Measurements from ENCODE around the gene FTO. TPM values are rescaled to one million over a fixed set of nuclear protein-coding genes. Genes with fewer than 3 reads are reported as not detected.

Gene FTO
- total and polyA plus RNA-seq, 4 donors = 12.2 to 145 (median 57.7) TPM

DNA sequence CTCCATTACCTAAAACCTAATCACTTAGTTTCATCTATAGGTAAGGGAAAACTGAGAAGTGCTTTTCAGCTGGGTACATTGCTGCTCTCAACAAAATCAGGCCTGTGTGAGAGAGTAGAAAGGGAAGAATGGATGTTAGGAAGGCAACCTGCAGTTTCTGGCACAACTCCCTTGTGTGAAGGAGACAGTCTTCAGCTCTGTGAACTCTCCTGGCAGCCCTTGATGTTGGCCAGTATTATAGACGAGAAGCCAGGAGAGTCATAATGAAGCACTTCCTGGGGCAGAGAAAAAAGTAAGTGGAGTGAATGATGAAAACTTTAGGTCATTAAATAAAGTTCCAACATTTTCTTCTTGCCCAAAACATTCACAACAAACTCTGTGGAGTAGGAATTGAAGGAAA is 322.5 kb downstream of the FTO start:
- ATAC-seq (ENCODE audit: insufficient read depth, low FRiP score) (no peak), DNase-seq (no peak)
- Histone ChIP-seq H3K4me1 (ENCODE audit: control insufficient read depth in 5 of 5, insufficient read depth in 5 of 5, low read length in 5 of 5) (peaks cover 0 to 4% (median 0%) of the 10 kb centered on the region in 5 donors), H3K27ac (ENCODE audit: low read depth in 1 of 2, low read length in 1 of 2) (no peak overlapping the region), H3K9me3 (ENCODE audit: control insufficient read depth in 4 of 4, insufficient read depth in 3 of 4, low read length in 3 of 4) (peaks cover 0 to 10% (median 2%) of the 10 kb centered on the region in 4 donors), H3K4me3 (no peak overlapping the region), H3K9ac (ENCODE audit: insufficient read depth in 1 of 2, low read length in 2 of 2) (no peak overlapping the region), H3K36me3 (ENCODE audit: control insufficient read depth in 4 of 4, insufficient read depth in 4 of 4, low read length in 4 of 4) (no peaks in the 10 kb centered on the region), H3K27me3 (ENCODE audit: control insufficient read depth in 3 of 3, insufficient read depth in 3 of 3, low read length in 2 of 3) (no peaks in the 10 kb centered on the region)
- TF ChIP-seq, protein P1, sequence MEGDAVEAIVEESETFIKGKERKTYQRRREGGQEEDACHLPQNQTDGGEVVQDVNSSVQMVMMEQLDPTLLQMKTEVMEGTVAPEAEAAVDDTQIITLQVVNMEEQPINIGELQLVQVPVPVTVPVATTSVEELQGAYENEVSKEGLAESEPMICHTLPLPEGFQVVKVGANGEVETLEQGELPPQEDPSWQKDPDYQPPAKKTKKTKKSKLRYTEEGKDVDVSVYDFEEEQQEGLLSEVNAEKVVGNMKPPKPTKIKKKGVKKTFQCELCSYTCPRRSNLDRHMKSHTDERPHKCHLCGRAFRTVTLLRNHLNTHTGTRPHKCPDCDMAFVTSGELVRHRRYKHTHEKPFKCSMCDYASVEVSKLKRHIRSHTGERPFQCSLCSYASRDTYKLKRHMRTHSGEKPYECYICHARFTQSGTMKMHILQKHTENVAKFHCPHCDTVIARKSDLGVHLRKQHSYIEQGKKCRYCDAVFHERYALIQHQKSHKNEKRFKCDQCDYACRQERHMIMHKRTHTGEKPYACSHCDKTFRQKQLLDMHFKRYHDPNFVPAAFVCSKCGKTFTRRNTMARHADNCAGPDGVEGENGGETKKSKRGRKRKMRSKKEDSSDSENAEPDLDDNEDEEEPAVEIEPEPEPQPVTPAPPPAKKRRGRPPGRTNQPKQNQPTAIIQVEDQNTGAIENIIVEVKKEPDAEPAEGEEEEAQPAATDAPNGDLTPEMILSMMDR (IDR thresholded peaks at IDR 0.05; ENCODE audit: control extremely low read depth, extremely low read depth) = no peak
- 80 to 91% methylated on average over 1 of the region's 1 CpG for WGBS, 2 donors

DNA sequence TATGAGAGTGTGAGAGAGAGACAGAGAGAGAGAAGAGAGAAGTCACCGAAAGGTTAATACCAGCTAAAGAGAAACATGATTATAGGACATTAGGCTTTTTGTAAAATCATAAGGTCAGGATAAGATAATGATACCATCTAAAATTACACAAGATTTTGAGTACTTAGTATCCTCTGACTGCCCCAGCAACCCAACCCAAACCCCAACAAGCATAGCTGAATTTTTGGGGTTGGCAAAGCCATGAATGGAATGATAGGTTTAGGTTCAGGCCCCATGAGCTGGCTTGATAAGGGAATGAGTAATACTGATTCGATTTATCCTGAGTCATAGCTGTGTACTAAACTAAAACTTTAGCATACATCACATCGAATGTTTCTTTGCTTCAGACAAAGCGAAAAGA is 323.1 kb downstream of the FTO start:
- Histone ChIP-seq H3K9me3 (ENCODE audit: control insufficient read depth in 4 of 4, insufficient read depth in 3 of 4, low read length in 3 of 4) (peaks cover 0 to 10% (median 2%) of the 10 kb centered on the region in 4 donors), H3K4me3 (no peak overlapping the region), H3K27ac (ENCODE audit: low read depth in 1 of 2, low read length in 1 of 2) (no peak overlapping the region), H3K4me1 (ENCODE audit: control insufficient read depth in 5 of 5, insufficient read depth in 5 of 5, low read length in 5 of 5) (peaks cover 0 to 4% (median 0%) of the 10 kb centered on the region in 5 donors), H3K36me3 (ENCODE audit: control insufficient read depth in 4 of 4, insufficient read depth in 4 of 4, low read length in 4 of 4) (no peaks in the 10 kb centered on the region), H3K27me3 (ENCODE audit: control insufficient read depth in 3 of 3, insufficient read depth in 3 of 3, low read length in 2 of 3) (no peaks in the 10 kb centered on the region), H3K9ac (ENCODE audit: insufficient read depth in 1 of 2, low read length in 2 of 2) (no peak overlapping the region)
- DNase-seq (no peak), ATAC-seq (ENCODE audit: insufficient read depth, low FRiP score) (no peak)
- WGBS, 2 donors = 93 to 97% methylated on average over 4 of the region's 4 CpGs
- TF ChIP-seq, protein P1 (IDR thresholded peaks at IDR 0.05; ENCODE audit: control extremely low read depth, extremely low read depth) = no peak

DNA sequence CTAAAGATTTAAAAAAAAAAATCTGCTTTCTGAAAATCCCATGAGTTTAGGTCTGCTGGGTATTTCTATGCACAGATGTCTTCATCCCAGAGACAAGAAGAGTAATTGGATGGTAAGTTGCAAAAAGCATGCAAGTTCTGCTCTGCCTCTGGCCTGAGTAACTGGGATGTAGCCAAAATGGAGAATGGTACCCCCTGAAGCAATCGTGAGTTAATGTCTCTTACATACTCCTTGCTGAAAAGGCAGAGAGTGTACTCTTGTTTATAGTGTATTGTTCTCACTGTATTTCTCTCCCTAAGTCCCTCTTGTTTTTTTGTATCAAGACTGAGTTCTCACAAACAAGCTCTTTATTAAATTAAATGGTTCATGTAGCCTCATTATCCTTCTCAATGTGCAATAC is 323.6 kb downstream of the FTO start:
- H3K27ac ChIP-seq (ENCODE audit: low read depth in 1 of 2, low read length in 1 of 2) = no peak overlapping the region
- peaks cover 0 to 4% (median 0%) of the 10 kb centered on the region in 5 donors for H3K4me1 ChIP-seq (ENCODE audit: control insufficient read depth in 5 of 5, insufficient read depth in 5 of 5, low read length in 5 of 5)
- ATAC-seq (ENCODE audit: insufficient read depth, low FRiP score) (no peak), DNase-seq (peak in 1 of 3 donors; percentile 19)
- H3K4me3 ChIP-seq = no peak overlapping the region
- peaks cover 0 to 10% (median 2%) of the 10 kb centered on the region in 4 donors for H3K9me3 ChIP-seq (ENCODE audit: control insufficient read depth in 4 of 4, insufficient read depth in 3 of 4, low read length in 3 of 4)
- TF ChIP-seq, protein P1 (IDR thresholded peaks at IDR 0.05; ENCODE audit: control extremely low read depth, extremely low read depth) = no peak
- 78 to 89% methylated on average over 1 of the region's 1 CpG for WGBS, 2 donors
- no peak overlapping the region for H3K9ac ChIP-seq (ENCODE audit: insufficient read depth in 1 of 2, low read length in 2 of 2)
- H3K36me3 ChIP-seq (ENCODE audit: control insufficient read depth in 4 of 4, insufficient read depth in 4 of 4, low read length in 4 of 4) = no peaks in the 10 kb centered on the region
- no peaks in the 10 kb centered on the region for H3K27me3 ChIP-seq (ENCODE audit: control insufficient read depth in 3 of 3, insufficient read depth in 3 of 3, low read length in 2 of 3)

DNA sequence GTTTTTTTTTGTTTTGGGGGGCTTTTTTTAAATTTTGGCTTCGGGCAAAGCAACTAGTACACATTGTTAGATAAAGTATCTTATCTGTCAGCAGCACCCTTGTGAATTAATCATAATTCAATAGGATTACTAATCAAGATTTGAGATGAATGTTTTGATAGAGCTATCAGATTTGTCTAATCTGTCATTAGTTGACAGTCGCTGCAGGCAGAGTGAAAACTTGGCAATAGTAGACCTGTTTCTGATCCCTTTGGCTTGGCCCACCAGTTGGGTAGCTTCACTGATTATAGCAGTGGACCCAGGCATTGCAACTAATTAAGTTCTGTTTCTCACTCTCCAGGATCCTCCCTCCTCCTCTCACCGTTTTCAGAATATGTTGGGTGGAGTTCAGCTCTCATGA is 324.0 kb downstream of the FTO start:
- H3K9ac ChIP-seq (ENCODE audit: insufficient read depth in 1 of 2, low read length in 2 of 2) = no peak overlapping the region
- H3K4me1 ChIP-seq (ENCODE audit: control insufficient read depth in 5 of 5, insufficient read depth in 5 of 5, low read length in 5 of 5) = peaks cover 0 to 4% (median 0%) of the 10 kb centered on the region in 5 donors
- no peak overlapping the region for H3K27ac ChIP-seq (ENCODE audit: low read depth in 1 of 2, low read length in 1 of 2)
- DNase-seq (no peak), ATAC-seq (ENCODE audit: insufficient read depth, low FRiP score) (no peak)
- TF ChIP-seq, protein P1 (IDR thresholded peaks at IDR 0.05; ENCODE audit: control extremely low read depth, extremely low read depth) = no peak
- H3K9me3 ChIP-seq (ENCODE audit: control insufficient read depth in 4 of 4, insufficient read depth in 3 of 4, low read length in 3 of 4) = peaks cover 0 to 10% (median 2%) of the 10 kb centered on the region in 4 donors
- WGBS, 2 donors = 84 to 85% methylated on average over 3 of the region's 3 CpGs
- no peak overlapping the region for H3K4me3 ChIP-seq
- no peaks in the 10 kb centered on the region for H3K36me3 ChIP-seq (ENCODE audit: control insufficient read depth in 4 of 4, insufficient read depth in 4 of 4, low read length in 4 of 4)
- H3K27me3 ChIP-seq (ENCODE audit: control insufficient read depth in 3 of 3, insufficient read depth in 3 of 3, low read length in 2 of 3) = no peaks in the 10 kb centered on the region
